NCI-H524 (cell line): Measurements from ENCODE around the gene IRAK2.
"Not testable (repeated sequence)": the region's sequence is repeated elsewhere in the genome, so short reads cannot be mapped to it uniquely, and the experiment has no call there.

ENCODE experiments used
- DNase-seq, 2 experiments: peaks; one replicate each; lab custom pipeline; 2025; lab: John Stamatoyannopoulos, UW

Gene IRAK2

GRCh38 chr3:10253731-10254130 is 89.0 kb downstream of the IRAK2 start:
- no peak for DNase-seq

GRCh38 chr3:10255835-10256234 is 91.1 kb downstream of the IRAK2 start:
- DNase-seq: no peak

GRCh38 chr3:10259036-10259435 is 94.3 kb downstream of the IRAK2 start:
- no peak for DNase-seq

- no peak for DNase-seq
Measured at GRCh38 chr3:10259798-10260197, 95.1 kb downstream of the IRAK2 start.

GRCh38 chr3:10260211-10260701 is 95.5 kb downstream of the IRAK2 start:
- DNase-seq: no peak

GRCh38 chr3:10262027-10262426 is 97.3 kb downstream of the IRAK2 start:
- no peak for DNase-seq

DNA sequence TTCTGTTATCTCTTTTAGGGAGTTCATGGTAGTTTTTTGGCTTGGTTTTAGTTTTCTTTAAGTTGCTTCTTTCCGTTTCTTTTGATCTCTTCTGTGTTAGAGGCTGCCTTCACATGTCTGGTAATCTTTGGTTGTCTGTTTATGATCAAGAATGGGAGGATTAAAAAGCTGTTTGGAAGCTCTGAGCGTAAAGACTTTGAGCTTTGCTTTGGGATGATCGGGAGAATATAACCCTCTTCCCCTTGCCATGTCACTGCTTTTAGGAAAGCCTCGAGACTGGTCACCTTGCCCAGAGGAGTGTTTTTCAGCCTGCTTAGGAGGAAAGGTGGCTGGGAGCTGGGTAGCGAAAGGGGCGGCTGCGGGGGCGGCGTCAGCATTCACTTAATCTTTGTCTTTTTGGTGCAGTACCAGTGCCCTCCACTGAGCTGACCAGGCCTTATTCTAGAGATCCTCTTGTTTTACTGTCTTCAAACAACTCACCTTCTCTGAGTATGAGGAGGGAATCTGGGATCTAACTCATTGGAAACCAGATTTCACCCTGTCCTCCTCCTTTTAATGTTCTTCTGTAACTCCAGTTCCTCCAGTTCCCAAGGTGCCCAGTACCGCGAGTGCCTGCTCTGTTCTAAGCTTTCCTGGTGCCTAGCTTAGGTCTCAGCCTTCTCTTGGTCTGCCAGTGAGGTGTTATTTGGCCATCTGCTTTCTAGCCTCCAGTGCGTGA is 99.1 kb downstream of the IRAK2 start:
- DNase-seq: peak; percentile 22 to 25

DNA sequence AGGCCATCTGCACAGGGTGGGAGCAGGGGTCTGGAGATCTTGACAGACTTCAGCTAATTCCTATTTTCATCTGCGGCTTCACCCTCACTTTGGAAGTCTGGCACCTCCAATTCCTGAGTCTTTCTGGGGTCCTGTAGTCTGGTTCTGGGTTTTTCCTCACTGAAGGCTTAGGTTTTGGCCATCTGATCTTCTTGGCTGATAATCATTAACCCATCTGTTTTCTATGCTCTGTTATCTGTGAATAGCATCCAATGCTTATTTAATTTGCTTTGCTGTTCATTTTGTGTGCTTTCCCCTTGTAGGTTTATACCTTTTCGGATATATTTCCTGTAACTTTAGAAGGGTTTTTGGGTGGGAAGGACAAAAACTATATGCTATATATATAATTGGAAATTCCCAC is 101.1 kb downstream of the IRAK2 start:
- DNase-seq: no peak

DNA sequence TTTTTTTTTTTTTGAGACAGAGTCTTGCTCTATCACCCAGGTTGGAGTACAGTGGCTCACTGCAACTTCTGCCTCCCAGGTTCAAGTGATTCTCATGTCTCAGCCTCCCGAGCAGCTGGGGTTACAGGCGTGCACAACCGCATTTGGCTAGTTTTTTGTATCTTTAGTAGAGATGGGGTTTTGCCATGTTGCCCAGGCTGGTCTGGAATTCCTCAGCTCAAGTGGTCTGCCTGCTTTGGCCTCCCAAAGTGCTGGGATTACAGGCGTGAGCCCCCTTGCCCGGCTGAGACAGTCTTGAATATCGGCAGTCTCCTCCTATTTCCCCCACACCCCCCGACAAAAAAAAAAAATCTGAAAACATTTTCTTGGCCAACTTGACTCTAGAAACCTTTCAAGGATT is 102.2 kb downstream of the IRAK2 start:
- not testable (repeated sequence) for DNase-seq

DNA sequence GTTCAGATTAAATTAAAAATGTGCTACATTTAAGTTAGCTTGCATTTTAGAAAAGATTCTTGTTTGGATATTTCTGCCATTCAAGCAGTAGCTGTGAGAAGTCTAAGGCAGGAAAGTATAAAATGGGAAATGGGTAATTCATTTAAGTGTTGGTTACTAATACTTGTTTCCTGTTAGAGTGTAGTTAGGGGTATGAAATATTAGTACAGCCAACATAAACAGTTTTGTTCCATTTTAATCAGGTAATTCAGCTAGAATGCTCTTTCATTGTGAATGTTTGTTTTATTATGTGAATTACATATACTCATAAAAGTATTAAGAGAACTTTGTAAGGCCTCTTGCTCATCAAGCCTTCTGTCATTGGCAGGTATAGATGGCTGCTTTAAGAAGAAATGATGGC is 103.4 kb downstream of the IRAK2 start:
- DNase-seq: no peak

GRCh38 chr3:10268930-10269329 is 104.2 kb downstream of the IRAK2 start:
- no peak for DNase-seq

GRCh38 chr3:10269443-10269842 is 104.7 kb downstream of the IRAK2 start:
- DNase-seq: no peak

DNA sequence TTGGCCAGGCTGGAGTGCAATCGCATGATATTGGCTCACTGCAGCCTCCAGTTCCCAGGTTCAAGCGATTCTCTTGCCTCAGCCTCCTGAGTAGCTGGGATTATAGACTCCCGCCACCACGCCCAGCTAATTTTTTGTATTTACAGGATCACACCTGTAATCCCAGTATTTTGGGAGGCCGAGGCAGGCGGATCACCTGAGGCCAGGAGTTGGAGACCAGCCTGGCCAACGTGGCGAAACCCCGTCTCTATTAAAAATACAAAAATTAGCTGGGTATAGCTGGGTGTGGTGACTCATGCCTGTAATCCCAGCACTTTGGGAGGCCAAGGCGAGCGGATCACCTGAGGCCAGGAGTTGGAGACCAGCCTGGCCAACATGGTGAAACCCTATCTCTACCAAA is 107.8 kb downstream of the IRAK2 start:
- DNase-seq: not testable (repeated sequence)

- no peak for DNase-seq
Measured at GRCh38 chr3:10272977-10273376, 108.3 kb downstream of the IRAK2 start.

DNA sequence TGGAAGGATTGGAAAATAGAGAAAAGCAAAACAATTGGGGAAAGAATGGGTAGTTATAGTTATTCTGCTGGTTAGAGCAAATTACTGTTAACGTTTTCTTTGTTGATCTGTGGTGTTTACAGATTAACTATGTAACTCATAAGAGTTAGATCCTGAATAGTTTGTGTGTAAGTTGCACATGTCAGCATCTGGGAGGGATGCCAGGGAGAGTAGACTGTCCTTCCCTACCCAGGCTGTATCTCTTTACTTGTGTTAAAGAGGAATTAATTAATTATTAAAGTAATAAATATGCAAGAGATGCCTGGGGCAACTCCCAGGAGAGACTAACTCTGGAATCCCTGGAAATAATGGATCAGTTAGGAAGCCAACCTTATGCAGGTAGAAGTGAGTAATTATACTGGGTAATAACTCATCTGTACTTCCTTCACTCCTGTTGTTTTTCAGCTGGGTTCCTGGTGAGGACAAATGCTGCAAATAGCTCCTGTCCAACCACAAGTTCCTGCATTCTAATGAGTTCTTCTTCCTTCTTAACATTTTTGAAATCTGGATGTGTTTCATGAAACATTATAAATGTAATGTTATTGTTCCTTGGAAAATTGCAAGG is 109.1 kb downstream of the IRAK2 start:
- no peak for DNase-seq

GRCh38 chr3:10274601-10275000 is 109.9 kb downstream of the IRAK2 start:
- DNase-seq: no peak

GRCh38 chr3:10277115-10277625 is 112.5 kb downstream of the IRAK2 start:
- no peak for DNase-seq

DNA sequence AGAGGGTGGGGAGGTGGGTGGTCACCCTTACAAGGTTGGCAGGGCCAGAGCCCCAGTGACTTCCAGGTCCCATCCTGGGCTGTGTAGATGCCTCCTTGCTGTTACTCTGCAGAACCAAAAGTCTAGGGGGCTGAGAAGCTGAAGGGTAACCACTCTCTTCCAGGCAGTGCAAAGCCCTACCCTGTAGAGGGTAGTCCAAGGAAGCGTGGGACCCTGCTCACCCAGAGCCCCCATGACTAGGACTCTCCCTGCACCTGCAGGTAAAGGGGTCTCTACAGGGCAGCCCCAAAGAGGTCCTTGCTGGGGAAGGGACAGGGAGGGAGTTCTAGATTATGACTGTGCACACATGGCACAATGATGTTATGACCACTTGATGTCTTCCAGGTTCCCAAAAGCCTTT is 113.8 kb downstream of the IRAK2 start:
- no peak for DNase-seq

- DNase-seq: no peak
Measured at GRCh38 chr3:10279384-10280176, 114.9 kb downstream of the IRAK2 start.

DNA sequence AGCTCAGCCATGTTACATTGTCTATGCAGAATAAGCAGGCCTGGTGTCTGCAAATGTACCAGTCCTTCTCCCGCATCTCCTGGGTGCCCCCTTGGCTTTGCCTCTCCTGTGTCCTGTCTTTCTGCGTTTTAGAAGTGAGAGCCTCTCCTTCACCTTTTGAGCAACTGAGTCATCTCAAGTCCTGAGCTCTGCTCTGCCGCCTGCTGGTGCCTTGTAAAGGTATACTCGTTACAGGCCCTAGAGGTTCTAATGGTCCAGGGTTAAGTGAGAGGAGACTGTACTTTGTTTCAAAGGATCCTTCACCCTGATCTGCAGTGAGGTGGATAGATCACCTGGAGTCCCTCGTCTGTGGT is 115.4 kb downstream of the IRAK2 start:
- no peak for DNase-seq

GRCh38 chr3:10280571-10280970 is 115.9 kb downstream of the IRAK2 start:
- DNase-seq: no peak

DNA sequence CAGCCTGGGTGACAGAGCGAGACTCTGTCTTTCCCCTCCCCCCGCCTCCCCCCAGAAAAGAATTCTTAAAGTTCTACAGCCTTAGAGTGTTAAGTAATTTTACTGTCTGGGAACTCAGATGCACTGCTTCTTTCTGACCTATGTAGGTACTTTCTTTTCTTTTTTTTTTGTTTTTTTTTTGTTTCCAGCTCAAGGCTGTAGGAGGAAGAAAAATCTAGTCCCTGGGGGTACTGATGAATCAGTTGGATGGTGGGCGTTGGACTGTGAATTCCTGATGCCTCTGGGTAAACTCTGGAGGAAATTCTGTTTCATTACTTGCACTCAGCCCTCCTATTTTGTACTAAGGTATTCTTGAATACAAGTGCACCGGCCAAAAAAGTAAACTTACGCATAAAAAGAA is 117.2 kb downstream of the IRAK2 start:
- no peak for DNase-seq

GRCh38 chr3:10283638-10284037 is 118.9 kb downstream of the IRAK2 start:
- peak in 1 of 2 experiments; percentile 25 for DNase-seq
